ENCODE data around the gene PARD3.

GRCh38 chr10:34341473-34341872 lies 473.6 kb downstream of the PARD3 start:
- no peak for TF ChIP-seq ARNT (IDR thresholded peaks at IDR 0.05)
- TF ChIP-seq TARDBP (IDR thresholded peaks at IDR 0.05): no peak
- no peak for TF ChIP-seq BHLHE40 (IDR thresholded peaks at IDR 0.05; ENCODE audit: borderline replicate concordance)
- no peak for TF ChIP-seq SUZ12 (IDR thresholded peaks at IDR 0.05)
- TF ChIP-seq LEF1 (IDR thresholded peaks at IDR 0.05; ENCODE audit: borderline replicate concordance): no peak
- no peak for TF ChIP-seq SP1 (IDR thresholded peaks at IDR 0.05)
- TF ChIP-seq ZNF384 (IDR thresholded peaks at IDR 0.05): no peak
- TF ChIP-seq PKNOX1 (IDR thresholded peaks at IDR 0.05): no peak
- TF ChIP-seq HDGF (IDR thresholded peaks at IDR 0.05; ENCODE audit: borderline replicate concordance): no peak
- TF ChIP-seq FOXK2 (IDR thresholded peaks at IDR 0.05): no peak
- no peak for TF ChIP-seq FOXM1 (IDR thresholded peaks at IDR 0.05; ENCODE audit: borderline replicate concordance)
- TF ChIP-seq ELF4 (IDR thresholded peaks at IDR 0.05): no peak
- no peak for TF ChIP-seq FOXA1 (IDR thresholded peaks at IDR 0.05)
- TF ChIP-seq L3MBTL2 (conservative IDR thresholded peaks at IDR 0.05): no peak
